Measurements from ENCODE around the gene SENP3.

SENP3 gene

GRCh38 chr17:7588553-7589203 is 27.0 kb downstream of the SENP3 start:
- Histone ChIP-seq H3K27ac (ENCODE audit: extremely low read depth, low read depth, low read length) (no peak overlapping the region), H3K4me3 (ENCODE audit: low read depth, low read length) (no peak overlapping the region), H3K9me3 (ENCODE audit: control insufficient read depth, insufficient read depth, low read depth, low read length) (no peaks in the 10 kb centered on the region), H3K36me3 (ENCODE audit: control insufficient read depth in 2 of 2, insufficient read depth in 1 of 2, low read length in 2 of 2) (peaks cover 26 to 80% of the 10 kb centered on the region in 2 experiments), H3K4me1 (ENCODE audit: control insufficient read depth, insufficient read depth, low read length) (no peaks in the 10 kb centered on the region; the same call in 1 of the 2 replicates)
- POLR2A ChIA-PET, result interaction anchor here (1.7 to 3.1 kb wide), 2 partner anchors 9 to 99 kb away, joined by 5 to 18 read pairs; partner anchors contain the start of genes CD68 and TP53
- CTCF ChIA-PET, result interaction anchor here (0.5 to 2.0 kb wide), 10 partner anchors 9 to 542 kb away, joined by 3 to 10 read pairs (median 4); partner anchors contain the start of genes CD68, TP53 and WRAP53
- no peak for TF ChIP-seq ZNF585B (tag by site-specific recombination; IDR thresholded peaks at IDR 0.05)
- TF ChIP-seq GLIS2 (tag by site-specific recombination; IDR thresholded peaks at IDR 0.05), result no peak
- TF ChIP-seq ZNF596 (tag by site-specific recombination; IDR thresholded peaks at IDR 0.05), result no peak
- no peak for TF ChIP-seq ZNF692 (tag by site-specific recombination; IDR thresholded peaks at IDR 0.05)
- no peak for TF ChIP-seq TCF7L2 (IDR thresholded peaks at IDR 0.05; ENCODE audit: borderline replicate concordance, low read depth, low read length)
- TF ChIP-seq YY1 (tag by site-specific recombination; IDR thresholded peaks at IDR 0.05), result no peak
- no peak for TF ChIP-seq SCRT1 (tag by site-specific recombination; IDR thresholded peaks at IDR 0.05; ENCODE audit: borderline replicate concordance)
- no peak for TF ChIP-seq KLF8 (tag by site-specific recombination; IDR thresholded peaks at IDR 0.05)
- no peak for TF ChIP-seq ZNF214 (tag by site-specific recombination; IDR thresholded peaks at IDR 0.05; ENCODE audit: borderline replicate concordance)
- TF ChIP-seq ZBTB49 (tag by site-specific recombination; IDR thresholded peaks at IDR 0.05; ENCODE audit: low read depth), result no peak
- no peak for TF ChIP-seq ZNF610 (tag by site-specific recombination; IDR thresholded peaks at IDR 0.05; ENCODE audit: borderline replicate concordance)
- TF ChIP-seq ZSCAN18 (tag by site-specific recombination; IDR thresholded peaks at IDR 0.05), result no peak

- no peaks in the 10 kb centered on the region; the same call in 1 of the 2 replicates for H3K4me1 ChIP-seq (ENCODE audit: control insufficient read depth, insufficient read depth, low read length)
- no peak for TF ChIP-seq ELK4 (IDR thresholded peaks at IDR 0.05; ENCODE audit: borderline replicate concordance, low read depth, low read length)
- no peak for TF ChIP-seq ZBTB6 (tag by site-specific recombination; IDR thresholded peaks at IDR 0.05)
- no peak for TF ChIP-seq SALL2 (tag by site-specific recombination; IDR thresholded peaks at IDR 0.05; ENCODE audit: borderline replicate concordance)
- TF ChIP-seq ZNF558 (tag by site-specific recombination; IDR thresholded peaks at IDR 0.05), result no peak
- no peak for TF ChIP-seq ZNF121 (tag by site-specific recombination; IDR thresholded peaks at IDR 0.05)
- no peak for TF ChIP-seq ZNF138 (tag by site-specific recombination; IDR thresholded peaks at IDR 0.05; ENCODE audit: borderline replicate concordance)
- TF ChIP-seq GLIS2 (tag by site-specific recombination; IDR thresholded peaks at IDR 0.05), result no peak
- TF ChIP-seq ZFP69B (tag by site-specific recombination; IDR thresholded peaks at IDR 0.05), result no peak
- no peak for TF ChIP-seq ZNF76 (tag by site-specific recombination; IDR thresholded peaks at IDR 0.05; ENCODE audit: borderline replicate concordance, low read depth)
- ChIA-PET POLR2A (interaction anchor here (1.7 to 3.1 kb wide), 2 partner anchors 9 to 98 kb away, joined by 5 to 18 read pairs; partner anchors contain the start of genes CD68 and TP53), CTCF (interaction anchor here (0.5 to 2.0 kb wide), 12 partner anchors 9 to 543 kb away, joined by 3 to 10 read pairs (median 4); partner anchors contain the start of genes CD68, TP53 and WRAP53)
- no peak overlapping the region for H3K4me3 ChIP-seq (ENCODE audit: low read depth, low read length)
- no peak overlapping the region for H3K27ac ChIP-seq (ENCODE audit: extremely low read depth, low read depth, low read length)
- H3K9me3 ChIP-seq (ENCODE audit: control insufficient read depth, insufficient read depth, low read depth, low read length), result no peaks in the 10 kb centered on the region
- peaks cover 33 to 86% of the 10 kb centered on the region in 2 experiments for H3K36me3 ChIP-seq (ENCODE audit: control insufficient read depth in 2 of 2, insufficient read depth in 1 of 2, low read length in 2 of 2)
Observed at GRCh38 chr17:7589204-7589868, 27.6 kb downstream of the SENP3 start.

All from HEK293 (cell line).